SH-SY5Y (cell line): ENCODE data around the gene PCBD2.

Experiments used
- GATA2 ChIP-seq: IDR thresholded peaks from 2 replicates; pipeline ENCODE4 v1.6.1; 2011; ENCODE audit warnings: mild to moderate bottlenecking, low read depth, low read length
- GATA3 ChIP-seq: IDR thresholded peaks from 2 replicates; pipeline ENCODE4 v1.6.1; 2011; ENCODE audit warnings: low read depth, mild to moderate bottlenecking, low read length, moderate library complexity

DNA sequence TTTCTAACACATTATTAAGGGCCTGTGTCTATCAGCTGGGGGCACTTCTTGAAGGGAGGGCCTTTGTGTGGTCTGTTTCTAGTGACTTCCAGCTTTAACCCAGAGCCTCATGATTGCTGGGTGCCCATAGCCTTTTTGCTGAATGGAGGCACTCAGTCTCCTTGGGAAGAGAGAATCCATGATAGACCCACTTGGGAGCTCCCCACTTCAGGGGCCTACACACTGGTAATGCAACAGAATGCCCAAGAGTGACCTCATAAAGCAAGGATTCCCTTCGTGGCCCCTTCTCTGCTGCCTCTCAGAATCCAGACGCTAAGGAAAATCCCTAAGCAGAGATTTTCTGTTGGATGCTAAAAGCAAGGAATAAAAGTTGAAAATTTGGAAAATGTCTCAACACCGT, 62.7 kb downstream of the PCBD2 start, which contains the start of gene CATSPER3:
- TF ChIP-seq GATA2: no peak
- no peak for TF ChIP-seq GATA3
